CD4-positive, alpha-beta T cell treated with Interleukin-17A for 4 hours (primary cell): ENCODE data around the gene DNLZ.

Source experiments
- DNase-seq: peaks from one replicate; pipeline ENCODE4 v3.0.0-alpha.2; 2020; ENCODE audit warnings: mixed read lengths

DNLZ gene

DNA sequence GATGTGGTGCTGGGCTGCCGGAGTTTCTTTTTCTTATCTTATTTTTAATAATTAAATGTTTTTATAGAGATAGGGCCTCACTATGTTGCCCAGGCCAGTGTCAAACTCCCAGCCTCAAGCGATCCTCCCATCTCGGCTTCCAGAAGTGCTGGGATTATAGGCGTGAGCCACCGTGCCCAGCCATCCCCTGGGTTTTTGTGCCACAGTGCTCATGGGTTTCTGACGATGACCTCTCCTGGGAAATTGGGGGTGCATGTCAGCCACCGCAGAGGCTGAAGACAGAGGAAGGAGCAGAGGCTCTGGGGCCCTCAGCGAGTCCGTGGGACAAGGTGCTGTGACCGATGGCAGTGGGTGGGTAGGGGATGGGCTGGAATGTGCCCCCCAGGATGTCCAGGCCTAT, 21.8 kb downstream of the DNLZ start:
- no peak for DNase-seq

DNA sequence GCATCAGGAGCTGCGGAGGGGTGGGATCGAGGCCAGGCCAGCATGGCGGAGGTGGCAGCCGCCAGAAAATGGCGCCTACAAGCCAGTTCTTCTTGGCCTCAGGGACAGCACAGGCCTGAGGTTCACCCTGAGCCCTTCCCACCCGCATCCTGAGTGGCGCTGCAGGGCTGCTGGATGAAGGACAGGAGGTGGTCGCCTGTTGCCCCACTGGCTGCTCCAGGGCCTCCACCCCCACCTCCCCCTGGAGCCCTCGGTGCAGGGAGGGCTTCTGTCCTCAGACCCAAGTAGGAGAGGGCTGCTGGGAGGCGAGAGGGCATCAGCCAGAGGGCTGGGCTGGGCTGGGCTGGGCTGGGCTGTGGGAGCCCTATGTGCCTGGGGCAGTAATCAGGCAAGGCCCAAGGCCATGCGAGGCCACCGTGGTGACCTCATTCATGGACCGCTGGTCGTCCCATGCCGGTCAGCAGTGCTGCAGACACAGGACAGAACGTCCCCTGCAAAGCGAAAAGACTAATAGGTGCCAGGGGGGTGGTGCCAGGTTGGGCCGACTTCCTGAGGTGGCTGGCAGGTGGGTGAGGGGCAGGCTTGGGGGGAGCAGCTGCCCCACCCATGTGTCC, 22.4 kb downstream of the DNLZ start:
- no peak for DNase-seq

DNA sequence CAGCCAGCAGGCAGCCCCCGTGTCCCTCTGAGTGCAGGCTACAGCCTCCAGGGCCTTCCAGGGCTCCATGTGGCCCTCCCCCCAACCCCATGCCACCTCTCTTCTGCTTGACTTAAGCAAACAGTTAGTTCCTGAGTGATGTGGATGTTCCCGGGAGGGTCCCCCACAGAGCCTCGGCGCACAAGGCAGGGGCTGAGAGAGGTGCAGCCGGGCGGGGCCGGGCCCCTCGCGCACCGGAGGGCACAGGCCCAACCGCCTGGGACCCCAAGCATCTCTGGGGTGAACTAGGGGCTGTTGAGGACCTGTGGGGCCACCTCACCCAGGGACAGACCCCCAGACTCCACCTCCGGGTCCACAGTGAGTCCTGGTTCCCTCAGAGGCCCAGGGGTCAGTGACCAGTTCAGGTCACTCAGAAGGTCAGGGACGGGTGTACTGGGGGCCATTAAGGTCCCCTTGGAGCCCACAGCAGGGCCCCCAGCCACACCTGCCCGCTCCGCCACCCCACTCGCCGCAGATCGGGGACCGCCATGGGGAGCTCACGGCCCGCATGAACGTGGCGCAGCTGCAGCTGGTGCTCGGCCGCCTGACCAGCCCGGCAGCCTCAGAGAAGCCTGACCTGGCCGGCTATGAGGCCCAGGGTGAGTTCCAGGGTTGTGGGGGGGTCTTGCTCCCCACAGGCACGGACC, 23.0 kb downstream of the DNLZ start:
- DNase-seq: no peak

DNA sequence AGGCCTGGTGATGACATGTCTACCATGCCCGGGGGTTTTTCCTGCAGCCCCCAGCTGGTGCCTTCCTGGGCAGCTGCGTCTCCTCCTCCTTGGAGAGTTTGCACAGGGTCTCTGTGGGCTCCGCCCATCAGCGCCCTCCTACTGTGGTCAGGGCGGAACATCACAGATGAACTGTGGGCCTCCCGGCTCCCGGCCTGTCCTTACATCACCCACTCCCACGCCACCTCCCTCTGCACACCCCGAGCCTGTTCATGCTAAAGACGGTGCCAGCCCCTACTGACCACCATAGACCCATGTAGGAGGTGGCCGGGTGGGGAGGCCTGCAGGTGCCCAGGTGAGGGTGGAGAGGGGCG, 23.6 kb downstream of the DNLZ start:
- no peak for DNase-seq

DNA sequence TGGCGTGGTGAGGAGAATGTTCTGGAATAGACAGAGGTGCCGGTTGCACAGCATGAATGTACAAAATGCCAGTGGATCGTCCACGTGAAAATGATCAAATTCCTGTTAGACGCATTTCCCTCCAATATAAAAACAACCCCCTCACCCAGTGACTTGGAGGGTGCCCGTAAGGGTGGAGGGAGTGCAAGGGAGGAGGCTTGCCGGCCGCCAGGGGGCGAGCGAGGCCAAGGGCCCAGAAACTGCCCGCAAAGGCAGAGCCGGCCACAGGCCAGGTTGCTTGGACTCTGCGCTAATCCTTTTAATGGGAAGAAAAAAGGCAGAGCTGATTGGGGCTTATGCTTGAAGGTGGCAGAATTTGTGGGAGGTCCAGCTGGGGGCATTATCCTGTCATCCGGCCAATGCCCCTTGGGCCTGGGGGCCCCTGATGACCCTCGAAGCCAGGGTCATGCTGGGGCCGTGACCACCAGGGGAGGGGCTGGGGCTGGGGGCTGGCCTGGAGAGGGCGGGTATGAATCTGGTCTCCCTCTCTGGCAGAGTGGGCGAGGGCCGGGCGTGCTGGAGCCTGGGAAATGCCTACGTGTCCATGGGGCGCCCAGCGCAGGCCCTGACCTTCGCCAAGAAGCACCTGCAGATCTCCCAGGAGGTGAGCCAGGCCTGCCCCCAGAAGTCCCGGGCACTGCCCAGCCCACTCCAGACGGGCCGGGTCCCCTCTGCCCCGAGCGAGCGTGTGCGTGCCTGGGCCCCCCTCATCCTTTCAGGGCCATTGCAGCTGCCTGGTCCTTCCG, 24.2 kb downstream of the DNLZ start:
- peak; percentile 48 for DNase-seq

DNA sequence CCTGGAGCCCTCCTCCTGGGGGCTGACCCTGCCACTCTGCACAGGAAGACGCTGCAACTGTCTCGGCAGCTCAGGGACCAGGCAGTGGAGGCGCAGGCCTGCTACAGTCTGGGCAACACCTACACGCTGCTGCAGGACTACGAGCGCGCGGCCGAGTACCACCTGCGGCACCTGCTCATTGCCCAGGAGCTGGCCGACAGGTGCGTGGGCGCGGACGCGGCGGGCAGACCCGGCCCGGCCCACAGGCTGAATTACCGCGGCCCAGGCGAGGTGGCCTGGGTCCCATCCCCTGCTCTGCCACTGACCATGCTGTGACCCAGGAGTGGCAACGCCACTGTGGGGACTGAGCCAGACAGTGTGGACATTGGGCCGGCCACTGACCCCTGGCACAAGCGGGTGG, 25.0 kb downstream of the DNLZ start:
- DNase-seq: no peak

DNA sequence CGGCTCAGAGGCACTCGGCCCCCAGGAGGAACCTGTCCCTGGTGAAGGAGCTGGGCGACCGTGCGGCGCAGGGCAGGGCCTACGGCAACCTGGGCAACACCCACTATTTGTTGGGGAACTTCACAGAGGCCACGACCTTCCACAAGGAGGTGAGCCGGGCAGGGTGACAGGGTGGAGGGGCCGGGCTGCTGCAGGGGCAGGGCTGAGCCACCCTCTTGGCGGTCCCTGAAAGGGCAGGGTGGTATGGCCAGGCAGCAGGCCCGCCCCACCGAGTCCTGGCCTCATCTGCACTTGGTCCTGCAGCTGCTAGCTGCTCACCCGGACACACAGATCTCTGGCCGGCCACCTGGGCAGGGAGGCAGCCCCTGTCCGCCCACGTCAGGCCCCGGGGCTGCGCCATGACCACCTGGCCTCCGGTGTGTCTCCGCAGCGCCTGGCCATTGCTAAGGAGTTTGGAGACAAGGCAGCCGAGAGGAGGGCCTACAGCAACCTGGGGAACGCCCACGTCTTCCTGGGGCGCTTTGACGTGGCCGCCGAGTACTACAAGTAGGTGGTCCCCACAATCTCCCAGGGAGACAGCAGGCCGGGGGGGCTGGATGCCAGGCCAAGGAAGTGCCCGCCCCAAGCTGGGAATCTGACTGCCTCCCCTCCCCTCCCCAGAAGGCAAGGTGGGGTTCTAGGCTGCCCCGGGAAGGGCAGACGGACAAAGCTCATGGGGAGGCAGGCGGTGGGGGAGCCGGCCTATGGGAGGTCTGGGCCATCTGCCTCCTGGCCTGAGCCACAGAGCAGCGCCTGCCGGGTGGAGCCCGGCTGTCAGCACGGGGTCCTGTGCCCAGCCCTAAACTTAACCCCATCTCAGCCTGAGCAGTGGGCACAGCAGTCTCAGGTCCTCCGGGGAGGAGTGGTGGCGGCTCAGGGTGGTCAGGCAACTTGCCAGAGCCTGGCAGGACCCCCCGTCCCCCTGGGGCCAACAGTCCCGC, 25.8 kb downstream of the DNLZ start:
- no peak for DNase-seq

DNA sequence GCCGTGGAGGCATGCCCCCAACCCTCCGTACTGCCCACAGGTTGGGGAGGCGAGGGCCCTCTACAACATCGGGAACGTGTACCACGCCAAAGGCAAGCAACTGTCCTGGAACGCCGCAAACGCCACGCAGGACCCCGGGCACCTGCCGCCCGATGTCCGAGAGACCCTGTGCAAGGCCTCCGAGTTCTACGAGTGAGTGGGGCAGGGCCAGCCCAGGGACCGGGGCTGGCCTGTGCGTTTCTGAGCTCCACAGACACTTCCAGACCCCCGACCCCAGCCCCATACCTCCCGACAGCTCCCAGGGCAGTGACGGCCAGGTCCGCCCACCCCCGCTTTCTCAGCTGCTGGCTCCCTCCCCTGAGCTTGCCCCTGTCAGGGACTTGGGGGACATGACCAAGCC, 26.7 kb downstream of the DNLZ start:
- no peak for DNase-seq

DNA sequence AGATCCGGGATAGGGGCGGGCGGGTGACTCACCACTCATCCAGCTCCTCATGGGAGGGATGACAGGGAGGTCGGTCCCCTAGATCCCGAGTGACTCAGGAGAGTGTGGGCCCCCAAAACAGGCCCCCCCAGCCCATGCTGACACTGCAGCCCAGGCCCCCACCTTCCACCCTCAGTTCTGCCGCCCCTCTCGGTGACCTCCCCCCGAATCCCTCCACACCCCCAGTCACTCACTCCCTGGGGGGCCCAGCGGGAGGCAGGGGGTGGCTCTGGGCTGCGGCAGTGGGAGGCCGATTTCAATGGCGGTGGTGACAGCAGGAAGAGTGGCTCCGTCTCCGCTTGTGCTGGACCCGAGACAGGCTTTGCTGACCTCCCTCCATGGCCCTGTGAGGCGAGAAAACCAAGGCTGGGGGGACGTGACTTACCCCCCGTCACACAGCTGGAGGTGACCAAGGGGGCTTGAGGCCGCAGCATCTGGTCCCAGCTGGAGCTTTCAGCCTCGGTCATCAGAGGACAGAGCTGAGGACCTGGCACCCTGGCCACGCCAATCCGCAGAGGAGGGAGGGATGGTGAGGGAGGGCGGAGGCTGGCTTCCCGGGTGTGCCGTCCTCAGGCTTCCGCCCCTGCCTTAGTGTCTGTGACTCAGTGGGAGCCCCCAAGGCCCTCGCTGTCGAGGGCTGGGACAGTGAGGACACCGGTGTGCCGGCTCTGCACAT, 27.2 kb downstream of the DNLZ start:
- no peak for DNase-seq

DNA sequence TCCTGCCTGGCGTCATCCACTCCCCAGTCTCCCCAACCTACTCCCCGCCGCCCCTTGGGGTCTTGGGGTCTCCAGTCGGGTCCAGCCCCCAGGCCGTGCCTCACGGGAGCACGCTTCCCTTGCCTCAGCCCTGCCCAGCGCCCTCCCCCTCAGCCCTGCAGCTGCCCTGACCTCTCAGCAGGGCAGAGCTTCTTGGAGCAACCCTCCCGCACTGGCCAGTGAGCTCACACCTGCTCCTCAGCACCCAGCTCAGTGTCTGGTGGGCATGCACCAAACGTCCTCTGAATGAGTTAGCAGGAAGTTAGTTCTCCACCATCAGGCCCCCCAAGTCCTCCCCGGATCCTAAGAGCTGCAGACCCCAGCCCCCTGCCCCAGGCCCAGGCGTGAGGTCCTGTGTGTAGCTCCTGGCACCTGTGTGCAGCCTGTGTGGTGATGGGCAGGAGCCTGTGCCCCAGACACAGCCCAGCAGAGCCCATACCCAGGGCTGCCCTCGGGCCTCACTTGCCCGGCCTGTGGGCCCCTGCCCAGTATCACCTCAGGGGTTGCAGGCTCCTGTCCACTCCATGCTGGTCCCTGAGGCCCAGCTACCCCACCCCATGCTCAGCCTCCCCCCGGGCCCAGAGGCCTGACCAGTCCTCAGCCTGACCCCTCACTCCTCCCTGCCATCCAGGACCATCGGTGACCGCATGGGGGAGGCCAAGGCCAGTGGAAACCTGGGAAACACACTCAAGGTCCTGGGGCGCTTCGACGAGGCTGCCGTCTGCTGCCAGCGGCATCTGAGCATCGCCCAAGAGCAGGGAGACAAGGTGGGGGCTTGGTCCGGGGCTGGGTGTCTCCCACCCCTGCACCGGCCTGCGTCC, 28.0 kb downstream of the DNLZ start:
- no peak for DNase-seq

DNA sequence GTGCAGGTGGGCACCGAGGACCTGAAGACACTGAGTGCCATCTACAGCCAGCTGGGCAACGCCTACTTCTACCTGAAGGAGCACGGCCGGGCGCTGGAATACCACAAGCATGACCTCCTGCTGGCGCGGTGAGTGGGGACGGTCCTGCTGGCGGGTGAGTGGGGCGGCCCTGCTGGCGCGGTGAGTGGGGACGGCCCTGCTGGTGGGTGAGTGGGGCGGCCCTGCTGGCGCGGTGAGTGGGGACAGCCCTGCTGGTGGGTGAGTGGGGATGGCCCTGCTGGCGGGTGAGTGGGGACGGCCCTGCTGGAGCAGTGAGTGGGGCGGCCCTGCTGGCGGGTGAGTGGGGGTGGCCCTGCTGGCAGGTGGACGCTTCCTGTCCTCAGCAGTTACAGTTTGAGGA, 29.0 kb downstream of the DNLZ start:
- DNase-seq: no peak

DNA sequence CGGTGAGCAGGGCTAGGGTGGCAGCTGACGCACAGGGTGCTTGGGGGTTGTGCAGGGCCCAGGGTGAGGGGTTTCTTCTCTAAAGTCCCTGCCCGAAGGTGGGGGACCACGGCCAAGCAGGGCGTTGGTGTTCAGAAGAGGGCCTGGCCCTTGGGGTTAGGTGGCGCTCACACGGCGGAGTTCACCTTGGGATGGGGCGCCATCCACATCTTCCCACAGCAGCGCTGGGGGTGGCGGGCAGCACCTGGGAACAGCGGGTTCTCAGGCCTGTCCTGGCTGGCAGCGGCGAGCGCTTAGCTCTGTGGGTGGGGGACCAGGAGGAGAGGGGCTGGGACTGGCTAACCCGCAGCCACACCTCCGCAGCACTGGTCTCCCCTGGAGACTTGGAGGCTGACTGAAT, 30.1 kb downstream of the DNLZ start:
- no peak for DNase-seq

DNA sequence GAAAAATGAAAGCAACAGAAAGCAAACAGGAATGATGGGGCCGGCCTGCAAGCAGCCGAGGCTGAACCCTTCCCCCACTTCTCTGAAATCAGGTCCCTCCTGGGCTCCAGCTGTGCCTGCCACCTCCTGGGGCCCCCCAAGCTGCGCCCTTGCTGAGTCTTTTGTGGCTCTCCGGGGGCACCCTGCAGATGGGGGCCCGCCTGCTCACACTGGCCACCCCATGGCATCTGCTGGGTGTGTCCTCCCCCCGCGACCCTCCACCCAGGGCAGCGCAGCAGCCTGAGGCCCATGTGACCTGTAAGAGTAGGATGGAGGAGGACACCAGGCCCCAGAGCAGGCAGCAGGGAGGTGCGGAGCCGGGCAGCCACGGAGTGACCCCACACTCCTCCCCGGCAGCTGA, 30.5 kb downstream of the DNLZ start:
- DNase-seq: no peak

DNA sequence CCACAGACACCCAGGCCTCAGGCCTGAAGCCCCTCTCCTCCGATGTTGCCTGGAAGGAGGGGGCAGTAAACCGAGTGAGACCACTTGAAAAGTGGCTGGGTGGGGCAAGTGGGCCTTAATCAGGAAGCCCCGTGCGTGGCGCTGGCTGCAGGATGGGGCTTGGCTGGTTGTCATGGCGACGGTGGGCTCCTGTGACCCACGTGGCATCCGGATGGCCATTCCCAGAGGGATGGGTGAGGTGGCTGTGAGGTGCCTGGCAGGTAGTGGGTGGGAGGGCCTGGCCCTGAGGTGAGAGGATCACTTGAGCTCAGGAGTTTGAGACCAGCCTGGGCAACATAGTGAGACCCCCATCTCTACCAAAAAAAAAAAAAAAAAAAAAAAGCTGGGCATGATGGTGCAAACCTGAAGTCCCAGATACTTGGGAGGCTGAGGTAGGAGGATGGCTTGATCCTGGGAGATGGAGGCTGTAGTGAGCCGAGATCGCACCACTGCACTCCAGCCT, 31.0 kb downstream of the DNLZ start:
- no peak for DNase-seq

DNA sequence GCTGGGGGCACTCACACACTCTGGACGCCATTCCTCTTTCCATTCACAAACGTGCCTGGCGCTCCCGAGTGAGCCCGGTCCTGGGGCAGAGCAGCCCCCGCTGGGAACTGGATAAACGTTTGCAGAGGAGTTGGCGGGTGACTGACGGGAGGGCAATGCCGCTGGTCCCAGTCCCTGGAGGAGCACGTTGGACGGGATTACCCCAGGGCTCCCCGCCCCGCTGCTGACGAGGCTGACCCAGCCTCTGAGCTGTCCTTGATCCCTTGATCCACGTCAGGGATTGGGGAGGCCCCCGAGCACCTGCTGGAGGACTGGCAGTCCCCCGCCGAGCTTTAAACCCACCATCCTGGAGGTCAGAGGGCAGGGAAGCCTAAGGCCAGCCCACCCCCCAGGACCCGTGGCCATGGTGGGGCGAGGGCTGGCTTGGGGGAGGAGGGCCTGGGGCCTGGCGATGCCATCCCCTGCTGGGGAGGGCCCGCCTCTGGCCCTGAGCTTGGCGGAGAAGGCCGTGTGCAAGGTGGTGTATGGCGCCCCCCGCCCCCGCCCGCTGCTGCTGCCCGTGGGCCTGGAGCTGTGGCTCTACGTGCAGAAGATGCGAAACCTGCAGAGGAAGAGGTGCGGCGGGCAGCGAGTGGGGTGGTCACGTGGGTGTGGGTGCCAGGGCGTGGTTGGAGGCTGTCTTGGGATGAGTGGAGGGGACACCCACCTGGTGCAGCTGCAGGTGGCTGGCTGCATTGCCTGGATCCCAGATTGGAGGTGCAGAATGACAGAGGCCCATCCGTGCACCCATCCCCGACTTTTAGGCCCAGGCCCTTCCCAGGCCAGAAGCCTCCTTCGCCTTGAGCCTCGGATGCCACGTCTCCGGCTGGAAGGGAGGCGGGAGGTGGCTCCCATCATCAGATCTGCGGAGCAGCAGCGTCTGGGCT, 31.7 kb downstream of the DNLZ start:
- DNase-seq: no peak

DNA sequence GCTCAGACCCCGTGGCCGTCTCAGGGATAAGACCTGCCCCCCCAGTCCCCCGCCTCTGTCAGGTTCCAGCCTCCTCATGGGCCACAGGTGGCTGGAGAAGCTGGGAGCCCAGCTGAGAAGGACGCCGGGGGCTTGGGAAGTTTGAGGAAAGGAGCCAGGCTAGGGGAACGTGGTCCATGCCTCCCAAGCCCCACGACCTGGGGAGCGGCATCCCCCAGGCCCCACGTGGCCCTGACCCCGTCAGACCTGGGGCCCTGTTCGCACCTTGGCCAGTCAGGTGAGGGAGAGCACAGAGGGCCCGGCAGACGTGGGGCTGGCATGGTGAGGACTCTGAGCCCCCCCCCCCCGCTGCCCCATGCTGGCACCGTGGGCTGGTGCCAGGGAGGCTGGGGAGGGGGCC, 32.5 kb downstream of the DNLZ start:
- DNase-seq: no peak

DNA sequence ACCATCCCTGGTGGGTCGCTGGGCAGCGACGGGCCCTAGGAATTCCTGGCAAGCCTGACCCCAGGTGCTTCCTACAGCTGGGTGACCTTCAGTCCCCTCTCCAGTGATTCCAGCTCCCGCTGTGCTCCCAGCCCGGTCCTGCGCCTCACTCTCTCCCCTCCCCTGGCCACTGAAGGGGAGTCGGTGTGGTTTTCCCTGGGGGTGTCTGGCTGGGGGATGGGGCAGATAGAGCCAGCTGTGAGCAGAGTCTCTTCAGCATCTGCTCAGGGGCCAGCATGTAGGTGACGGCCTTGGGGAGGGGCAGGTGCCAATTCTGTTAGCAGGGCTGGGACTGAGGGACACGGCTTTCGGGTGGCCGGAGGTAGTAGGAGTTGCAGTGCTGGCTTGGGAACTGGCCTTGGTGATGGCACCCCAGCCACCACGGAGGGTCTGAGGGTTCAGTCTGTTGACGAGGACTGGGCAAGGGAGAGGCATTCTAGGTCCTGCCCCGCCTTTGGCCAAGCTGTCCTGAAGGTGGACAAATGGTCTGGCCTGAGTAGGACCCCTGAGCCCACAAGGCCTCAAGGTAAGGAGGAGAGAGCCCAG, 33.0 kb downstream of the DNLZ start:
- no peak for DNase-seq

DNA sequence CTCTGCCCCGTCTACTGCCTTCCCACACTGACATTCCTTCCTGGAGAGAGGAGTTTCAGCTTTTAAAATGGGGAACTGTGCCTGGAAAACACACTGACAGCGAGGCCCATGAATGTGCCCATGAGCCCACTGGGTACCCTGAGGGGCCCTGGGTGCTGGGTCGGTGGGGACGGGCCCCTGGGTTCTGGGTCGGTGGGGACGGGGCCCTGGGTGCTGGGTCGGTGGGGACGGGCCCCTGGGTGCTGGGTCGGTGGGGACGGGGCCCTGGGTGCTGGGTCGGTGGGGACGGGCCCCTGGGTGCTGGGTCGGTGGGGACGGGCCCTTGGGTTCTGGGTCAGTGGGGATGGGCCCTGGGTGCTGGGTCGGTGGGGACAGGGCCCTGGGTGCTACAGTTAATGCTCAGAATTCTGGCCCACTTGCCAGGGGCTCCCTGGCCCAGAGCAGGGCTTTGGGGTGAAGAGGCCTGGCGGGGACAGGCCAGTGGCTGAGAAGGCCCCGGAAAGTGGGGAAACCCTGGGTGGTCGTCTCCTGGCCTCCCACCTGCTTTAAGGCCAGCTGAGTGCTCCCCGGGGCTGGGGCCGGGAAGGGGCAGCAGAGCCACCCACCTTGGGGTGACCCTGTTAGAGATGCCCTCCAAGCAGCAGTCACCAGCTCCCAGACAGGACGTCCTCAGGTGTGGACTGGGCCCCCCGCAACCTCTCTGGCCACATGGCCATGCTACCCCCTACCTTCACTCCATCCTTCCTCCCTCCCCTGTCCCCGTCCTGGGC, 33.7 kb downstream of the DNLZ start:
- no peak for DNase-seq

DNA sequence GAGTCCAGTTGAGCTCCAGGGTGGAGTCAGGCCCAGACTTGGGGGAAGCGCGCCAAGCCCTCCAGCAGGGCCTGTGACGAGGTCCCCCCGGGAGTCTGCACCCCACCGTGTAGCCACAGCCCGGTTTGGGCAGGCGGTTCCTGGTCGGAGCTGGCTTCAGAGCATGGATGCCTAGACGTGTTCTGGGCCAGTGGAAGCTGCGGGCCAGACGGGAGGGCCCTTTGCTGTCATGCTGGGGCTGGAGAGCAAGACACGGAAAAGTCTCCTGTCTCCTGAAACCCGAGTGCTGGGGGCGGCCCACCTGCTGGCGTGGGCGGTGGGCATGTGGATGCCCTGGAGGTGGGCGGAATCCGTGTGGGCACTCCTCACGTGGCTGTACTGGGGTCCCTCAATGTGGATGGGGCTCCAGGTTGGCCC, 34.3 kb downstream of the DNLZ start:
- no peak for DNase-seq
